H1 (cell line): Measurements from ENCODE around the gene KDM6A.

Source experiments
- ASH2L ChIP-seq: fragments of 200-600, 300-600 bp; sonication (generic); IDR thresholded peaks from one replicate; pipeline ENCODE4 v1.7.1; 2017; ENCODE audit warnings: low read length
- EGR1 ChIP-seq: IDR thresholded peaks from 2 replicates; pipeline ENCODE4 v1.6.1; 2011; ENCODE audit warnings: low read depth, low read length, borderline replicate concordance
- EZH2 ChIP-seq: fragments of 200-600 bp; sonication (generic); IDR thresholded peaks from 2 replicates; pipeline ENCODE4 v1.7.1; 2012; ENCODE audit warnings: low read depth, mild to moderate bottlenecking, moderate library complexity, low read length, inconsistent platforms; ENCODE audit not compliant: severe bottlenecking
- TEAD4 ChIP-seq: IDR thresholded peaks from 2 replicates; pipeline ENCODE4 v1.6.1; 2012; ENCODE audit warnings: low read depth, low read length, inconsistent platforms, mixed read lengths

DNA sequence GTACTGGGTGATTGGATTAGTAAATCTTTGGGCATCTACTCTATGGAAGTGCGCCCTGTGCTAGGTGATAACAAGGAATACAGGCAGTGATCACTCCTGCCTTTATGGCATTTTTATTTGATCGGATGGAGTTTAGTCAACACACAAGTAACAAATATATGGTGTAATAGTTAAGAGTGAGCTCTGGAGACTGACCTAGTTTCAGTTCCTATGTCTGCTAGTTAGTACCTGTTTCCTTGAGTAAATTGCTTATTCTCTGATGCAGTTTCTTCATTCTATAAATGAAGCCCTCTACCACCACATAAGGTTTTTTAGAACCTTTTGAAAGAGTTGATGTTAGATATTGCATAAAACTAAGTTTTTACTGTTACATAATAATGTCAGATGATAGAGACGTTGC lies 134.6 kb downstream of the KDM6A start:
- no peak for TF ChIP-seq EZH2
- TF ChIP-seq TEAD4: no peak
- TF ChIP-seq ASH2L: no peak
- TF ChIP-seq EGR1: no peak
